Mammary epithelial cell (primary cell): ENCODE data around the gene GRIN2A.

ENCODE experiments used
- CTCF ChIP-seq, 2 donors: IDR thresholded peaks in 1 of 2; conservative IDR thresholded peaks in 1 of 2; 2 replicates each; pipeline ENCODE4 v1.5.1; 2011 to 2012; ENCODE audit warnings: inconsistent platforms in 2 of 2, low read length in 2 of 2, mild to moderate bottlenecking in 2 of 2, control low read depth in 1 of 2, low read depth in 1 of 2; ENCODE audit not compliant: insufficient read depth in 1 of 2; ENCODE audit errors: extremely low read depth in 1 of 2
- EZH2 ChIP-seq: IDR thresholded peaks from 2 replicates; pipeline ENCODE4 v1.6.1; 2012; ENCODE audit warnings: low read length, inconsistent platforms, borderline replicate concordance

- no peak for TF ChIP-seq CTCF (conservative IDR thresholded peaks at IDR 0.05 in 1 of 2, IDR thresholded peaks at IDR 0.05 in 1 of 2; ENCODE audit: extremely low read depth in 1 of 2, insufficient read depth in 1 of 2, low read depth in 1 of 2, low read length in 2 of 2)
- no peak for TF ChIP-seq EZH2
These were observed 336.4 kb downstream of the GRIN2A start for GRCh38 chr16:9845661-9846361.
